ENCODE results near the gene GPER1.

The GPER1 gene

GRCh38 chr7:1124164-1124563 is 36.3 kb downstream of the GPER1 start:
- Histone ChIP-seq H3K4me1 (ENCODE audit: control insufficient read depth, insufficient read depth, low read length) (peaks cover 20% of the 10 kb centered on the region), H3K27me3 (ENCODE audit: control insufficient read depth in 1 of 2, insufficient read depth in 2 of 2, low read length in 2 of 2) (no peaks in the 10 kb centered on the region), H3K9me3 (ENCODE audit: control insufficient read depth in 2 of 2, low read length in 2 of 2) (no peaks in the 10 kb centered on the region), H3K27ac (ENCODE audit: low read length) (peak overlapping the region; percentile 58), H3K9ac (ENCODE audit: low read length in 2 of 2) (peak overlapping the region; percentile 51 to 58), H3K4me3 (ENCODE audit: low read length in 2 of 2) (peak overlapping the region in 1 of 2 donors; percentile 55), H3K36me3 (ENCODE audit: control insufficient read depth in 2 of 2, insufficient read depth in 2 of 2, low read length in 2 of 2) (peaks cover 6 to 11% of the 10 kb centered on the region in 2 donors)

- no peak overlapping the region for H3K4me3 ChIP-seq (ENCODE audit: low read length in 2 of 2)
- H3K9me3 ChIP-seq (ENCODE audit: control insufficient read depth in 2 of 2, low read length in 2 of 2): no peaks in the 10 kb centered on the region
- peaks cover 6 to 11% of the 10 kb centered on the region in 2 donors for H3K36me3 ChIP-seq (ENCODE audit: control insufficient read depth in 2 of 2, insufficient read depth in 2 of 2, low read length in 2 of 2)
- H3K4me1 ChIP-seq (ENCODE audit: control insufficient read depth, insufficient read depth, low read length): peaks cover 20% of the 10 kb centered on the region
- H3K27ac ChIP-seq (ENCODE audit: low read length): no peak overlapping the region
- no peak overlapping the region for H3K9ac ChIP-seq (ENCODE audit: low read length in 2 of 2)
- H3K27me3 ChIP-seq (ENCODE audit: control insufficient read depth in 1 of 2, insufficient read depth in 2 of 2, low read length in 2 of 2): no peaks in the 10 kb centered on the region
Measured at GRCh38 chr7:1124816-1125602, 37.1 kb downstream of the GPER1 start.

GRCh38 chr7:1125603-1125969 is 37.7 kb downstream of the GPER1 start:
- Histone ChIP-seq H3K4me3 (ENCODE audit: low read length in 2 of 2) (no peak overlapping the region), H3K9me3 (ENCODE audit: control insufficient read depth in 2 of 2, low read length in 2 of 2) (no peaks in the 10 kb centered on the region), H3K9ac (ENCODE audit: low read length in 2 of 2) (no peak overlapping the region), H3K4me1 (ENCODE audit: control insufficient read depth, insufficient read depth, low read length) (peaks cover 20% of the 10 kb centered on the region), H3K27me3 (ENCODE audit: control insufficient read depth in 1 of 2, insufficient read depth in 2 of 2, low read length in 2 of 2) (no peaks in the 10 kb centered on the region), H3K36me3 (ENCODE audit: control insufficient read depth in 2 of 2, insufficient read depth in 2 of 2, low read length in 2 of 2) (peaks cover 6 to 11% of the 10 kb centered on the region in 2 donors), H3K27ac (ENCODE audit: low read length) (no peak overlapping the region)

- no peaks in the 10 kb centered on the region for H3K9me3 ChIP-seq (ENCODE audit: control insufficient read depth in 2 of 2, low read length in 2 of 2)
- peaks cover 20% of the 10 kb centered on the region for H3K4me1 ChIP-seq (ENCODE audit: control insufficient read depth, insufficient read depth, low read length)
- H3K27ac ChIP-seq (ENCODE audit: low read length): no peak overlapping the region
- no peaks in the 10 kb centered on the region for H3K27me3 ChIP-seq (ENCODE audit: control insufficient read depth in 1 of 2, insufficient read depth in 2 of 2, low read length in 2 of 2)
- H3K36me3 ChIP-seq (ENCODE audit: control insufficient read depth in 2 of 2, insufficient read depth in 2 of 2, low read length in 2 of 2): peaks cover 6 to 11% of the 10 kb centered on the region in 2 donors
- no peak overlapping the region for H3K4me3 ChIP-seq (ENCODE audit: low read length in 2 of 2)
- H3K9ac ChIP-seq (ENCODE audit: low read length in 2 of 2): no peak overlapping the region
Measured at GRCh38 chr7:1127001-1127400, 39.1 kb downstream of the GPER1 start.

GRCh38 chr7:1129431-1129830 is 41.5 kb downstream of the GPER1 start:
- no peak overlapping the region for H3K4me3 ChIP-seq (ENCODE audit: low read length in 2 of 2)
- no peak overlapping the region for H3K9ac ChIP-seq (ENCODE audit: low read length in 2 of 2)
- peaks cover 9 to 11% of the 10 kb centered on the region in 2 donors for H3K36me3 ChIP-seq (ENCODE audit: control insufficient read depth in 2 of 2, insufficient read depth in 2 of 2, low read length in 2 of 2)
- H3K4me1 ChIP-seq (ENCODE audit: control insufficient read depth, insufficient read depth, low read length): peaks cover 7% of the 10 kb centered on the region
- no peaks in the 10 kb centered on the region for H3K27me3 ChIP-seq (ENCODE audit: control insufficient read depth in 1 of 2, insufficient read depth in 2 of 2, low read length in 2 of 2)
- no peaks in the 10 kb centered on the region for H3K9me3 ChIP-seq (ENCODE audit: control insufficient read depth in 2 of 2, low read length in 2 of 2)
- H3K27ac ChIP-seq (ENCODE audit: low read length): no peak overlapping the region

- Histone ChIP-seq H3K36me3 (ENCODE audit: control insufficient read depth in 2 of 2, insufficient read depth in 2 of 2, low read length in 2 of 2) (peaks cover 9 to 11% of the 10 kb centered on the region in 2 donors), H3K4me1 (ENCODE audit: control insufficient read depth, insufficient read depth, low read length) (no peaks in the 10 kb centered on the region), H3K27ac (ENCODE audit: low read length) (no peak overlapping the region), H3K27me3 (ENCODE audit: control insufficient read depth in 1 of 2, insufficient read depth in 2 of 2, low read length in 2 of 2) (no peaks in the 10 kb centered on the region), H3K9me3 (ENCODE audit: control insufficient read depth in 2 of 2, low read length in 2 of 2) (no peaks in the 10 kb centered on the region), H3K4me3 (ENCODE audit: low read length in 2 of 2) (no peak overlapping the region), H3K9ac (ENCODE audit: low read length in 2 of 2) (no peak overlapping the region)
Measured at GRCh38 chr7:1130021-1130990, 42.4 kb downstream of the GPER1 start.

GRCh38 chr7:1131471-1132265 is 43.8 kb downstream of the GPER1 start:
- Histone ChIP-seq H3K9me3 (ENCODE audit: control insufficient read depth in 2 of 2, low read length in 2 of 2) (no peaks in the 10 kb centered on the region), H3K4me3 (ENCODE audit: low read length in 2 of 2) (no peak overlapping the region), H3K27ac (ENCODE audit: low read length) (no peak overlapping the region), H3K36me3 (ENCODE audit: control insufficient read depth in 2 of 2, insufficient read depth in 2 of 2, low read length in 2 of 2) (peaks cover 5 to 6% of the 10 kb centered on the region in 2 donors), H3K27me3 (ENCODE audit: control insufficient read depth in 1 of 2, insufficient read depth in 2 of 2, low read length in 2 of 2) (no peaks in the 10 kb centered on the region), H3K9ac (ENCODE audit: low read length in 2 of 2) (no peak overlapping the region), H3K4me1 (ENCODE audit: control insufficient read depth, insufficient read depth, low read length) (peaks cover under 1% of the 10 kb centered on the region)

GRCh38 chr7:1134951-1135350 is 47.0 kb downstream of the GPER1 start:
- Histone ChIP-seq H3K9me3 (ENCODE audit: control insufficient read depth in 2 of 2, low read length in 2 of 2) (no peaks in the 10 kb centered on the region), H3K9ac (ENCODE audit: low read length in 2 of 2) (no peak overlapping the region), H3K4me1 (ENCODE audit: control insufficient read depth, insufficient read depth, low read length) (peaks cover 16% of the 10 kb centered on the region), H3K36me3 (ENCODE audit: control insufficient read depth in 2 of 2, insufficient read depth in 2 of 2, low read length in 2 of 2) (peaks cover 0 to 3% of the 10 kb centered on the region in 2 donors), H3K4me3 (ENCODE audit: low read length in 2 of 2) (no peak overlapping the region), H3K27me3 (ENCODE audit: control insufficient read depth in 1 of 2, insufficient read depth in 2 of 2, low read length in 2 of 2) (no peaks in the 10 kb centered on the region), H3K27ac (ENCODE audit: low read length) (no peak overlapping the region)

- Histone ChIP-seq H3K27ac (ENCODE audit: low read length) (no peak overlapping the region), H3K27me3 (ENCODE audit: control insufficient read depth in 1 of 2, insufficient read depth in 2 of 2, low read length in 2 of 2) (no peaks in the 10 kb centered on the region), H3K4me1 (ENCODE audit: control insufficient read depth, insufficient read depth, low read length) (peaks cover 16% of the 10 kb centered on the region), H3K9me3 (ENCODE audit: control insufficient read depth in 2 of 2, low read length in 2 of 2) (no peaks in the 10 kb centered on the region), H3K36me3 (ENCODE audit: control insufficient read depth in 2 of 2, insufficient read depth in 2 of 2, low read length in 2 of 2) (peaks cover 0 to 3% of the 10 kb centered on the region in 2 donors), H3K4me3 (ENCODE audit: low read length in 2 of 2) (peak overlapping the region; percentile 77 to 94), H3K9ac (ENCODE audit: low read length in 2 of 2) (peak overlapping the region in 1 of 2 donors; percentile 55)
Measured at GRCh38 chr7:1136841-1137516, 49.1 kb downstream of the GPER1 start.
